GM19372 (cell line): Measurements from ENCODE around the gene DUSP28.

Experiments used
- ATAC-seq: cut with Tn5 transposase; IDR thresholded peaks from one replicate; pipeline ENCODE4 v1.9.1; 2021; ENCODE audit warnings: mild to moderate bottlenecking, low read depth, moderate library complexity; ENCODE audit not compliant: unreplicated experiment

Gene DUSP28

DNA sequence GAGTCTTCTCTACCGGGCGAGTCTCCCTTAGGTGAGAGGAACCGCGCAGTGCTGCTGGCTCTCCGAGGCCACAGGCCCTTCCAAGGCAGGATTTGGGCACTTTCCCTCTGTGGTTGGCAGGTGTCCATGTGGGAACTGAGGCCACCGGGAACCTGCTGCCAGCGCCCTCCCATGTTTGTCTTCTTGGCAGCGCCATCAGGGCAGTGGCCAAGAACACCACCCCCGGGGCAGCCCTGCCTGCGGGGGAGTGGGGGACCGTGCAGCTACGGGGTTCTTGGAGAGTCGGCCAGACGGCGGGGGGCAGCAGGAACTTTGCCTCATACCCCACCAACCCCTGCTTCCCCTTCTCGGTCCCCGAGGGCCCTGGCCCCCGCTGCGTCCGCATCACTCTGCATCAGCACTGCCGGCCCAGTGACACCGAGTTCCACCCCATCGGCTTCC, 36.4 kb downstream of the DUSP28 start:
- ATAC-seq = no peak

DNA sequence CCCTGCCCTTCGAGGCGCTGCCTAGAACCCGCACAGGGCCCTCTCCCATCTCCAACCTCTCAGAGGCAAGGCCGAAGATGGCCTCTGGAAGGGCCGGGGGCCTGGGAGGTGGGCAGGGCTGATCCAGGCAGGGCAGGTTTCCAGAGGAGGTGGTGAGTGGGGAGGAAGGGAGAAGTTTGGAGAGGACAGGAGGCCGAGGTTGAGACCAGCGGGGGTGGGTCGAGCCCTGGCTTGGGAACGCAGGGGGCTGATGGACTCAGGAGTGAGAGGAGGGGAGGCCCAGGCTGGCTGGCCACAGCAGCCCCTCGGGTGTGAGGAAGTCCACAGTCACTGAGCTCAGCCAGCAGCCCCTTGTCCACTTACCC, 36.9 kb downstream of the DUSP28 start:
- no peak for ATAC-seq

DNA sequence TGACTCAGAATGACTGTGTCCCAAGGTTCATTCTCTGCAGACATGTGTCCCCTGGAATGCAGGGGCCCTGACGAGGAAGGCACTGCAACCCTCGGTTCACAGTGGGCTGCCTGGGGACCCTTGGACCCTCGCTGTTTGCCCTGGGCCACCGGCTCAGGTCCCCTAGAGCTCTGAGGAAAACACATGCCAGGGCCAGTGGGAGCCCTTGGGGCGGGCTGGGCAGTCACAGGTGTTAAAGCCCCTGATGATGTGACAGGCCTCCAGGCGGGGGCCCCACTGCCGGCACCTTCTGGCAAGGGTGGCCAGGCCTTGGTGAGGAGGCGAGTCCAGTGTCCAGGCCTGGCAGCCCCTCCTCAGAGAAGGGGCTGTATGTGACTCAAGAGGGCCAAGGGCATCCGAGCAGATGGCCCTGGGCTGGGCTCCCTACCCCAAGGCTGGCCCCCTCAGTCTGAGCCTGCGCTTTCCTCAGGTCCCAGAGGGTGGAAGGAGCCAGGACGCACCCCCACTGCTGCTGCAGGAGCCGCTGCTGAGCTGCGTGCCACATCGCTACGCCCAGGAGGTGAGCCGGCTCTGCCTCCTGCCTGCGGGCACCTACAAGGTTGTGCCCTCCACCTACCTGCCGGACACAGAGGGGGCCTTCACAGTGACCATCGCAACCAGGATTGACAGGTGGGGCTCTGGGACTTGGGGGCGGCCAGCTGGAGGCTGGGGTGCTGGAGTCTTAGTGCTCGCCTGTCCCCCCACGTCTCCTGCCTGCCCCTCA, 37.4 kb downstream of the DUSP28 start:
- no peak for ATAC-seq

DNA sequence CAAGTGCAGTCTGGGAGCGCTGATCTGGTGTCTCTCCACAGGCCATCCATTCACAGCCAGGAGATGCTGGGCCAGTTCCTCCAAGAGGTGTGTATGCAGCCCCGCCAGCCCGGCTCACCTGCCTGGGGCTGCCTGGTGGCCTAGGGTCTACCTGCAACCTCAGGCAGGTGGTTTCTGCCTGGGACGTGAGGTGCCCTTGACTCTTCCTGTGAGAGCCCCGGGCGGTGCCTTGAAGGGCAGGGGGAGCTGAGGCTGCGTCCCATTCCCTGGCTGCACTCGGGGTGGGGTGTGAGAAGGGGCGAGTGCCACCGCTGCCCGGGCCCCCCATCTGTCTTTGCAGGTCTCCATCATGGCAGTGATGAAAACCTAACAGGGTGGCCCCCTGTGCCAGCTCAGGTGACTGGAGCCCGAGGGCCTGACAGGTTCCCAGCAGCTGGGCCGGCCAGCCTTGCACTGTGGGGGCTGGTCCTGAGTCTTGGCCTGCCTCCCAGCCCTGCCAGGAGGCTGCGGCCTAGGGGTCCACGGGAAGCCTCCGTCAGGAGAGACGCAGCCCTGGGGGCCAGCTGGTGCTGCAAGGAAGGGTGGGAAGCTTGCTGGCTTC, 38.3 kb downstream of the DUSP28 start:
- no peak for ATAC-seq

DNA sequence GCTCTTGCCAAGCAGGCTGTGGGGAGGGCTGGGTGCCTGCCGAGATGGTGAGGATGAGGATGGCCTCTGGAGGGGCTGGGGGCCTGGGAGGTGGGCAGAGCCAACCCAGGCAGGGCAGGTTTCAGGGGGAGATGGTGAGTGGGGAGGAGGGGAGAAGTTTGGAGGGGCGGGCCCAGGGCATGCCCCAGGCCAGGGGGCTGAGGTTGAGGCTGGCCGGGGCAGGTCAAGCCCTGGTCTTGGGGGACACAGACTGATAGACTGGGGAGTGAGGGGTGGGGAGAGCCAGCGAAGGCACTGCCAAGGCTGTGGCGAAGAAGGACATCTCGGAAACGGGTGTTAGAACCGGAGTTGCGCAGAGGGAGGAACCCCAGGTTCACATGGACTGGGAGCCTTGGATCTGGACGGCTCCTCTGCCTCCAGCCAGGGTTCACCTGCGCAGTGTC, 39.0 kb downstream of the DUSP28 start:
- no peak for ATAC-seq

DNA sequence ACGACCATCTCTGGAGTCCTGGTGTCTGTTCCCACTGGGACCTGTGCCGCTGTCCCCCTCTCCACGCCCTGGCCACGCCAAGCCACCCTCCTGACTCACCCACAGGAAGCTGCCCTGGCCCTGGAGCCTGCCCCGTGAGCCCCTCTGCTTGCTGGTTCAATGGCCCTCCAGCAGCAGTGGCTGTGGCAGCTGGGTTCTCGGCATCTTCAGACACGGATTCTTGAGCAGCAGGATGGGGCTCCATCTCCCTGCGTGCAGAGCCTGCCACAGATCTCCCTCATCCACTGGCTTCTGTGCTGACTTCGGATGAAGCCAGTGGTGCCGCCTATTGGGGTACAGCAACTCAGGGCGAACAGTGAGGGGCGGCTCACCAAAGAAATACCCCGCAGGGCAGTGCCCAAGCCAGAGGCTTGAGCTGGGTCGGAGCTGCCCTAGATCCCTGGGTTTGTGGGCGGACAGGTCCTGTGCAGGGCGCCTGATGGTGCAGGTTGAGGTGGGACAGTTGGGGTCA, 40.3 kb downstream of the DUSP28 start:
- ATAC-seq = no peak

DNA sequence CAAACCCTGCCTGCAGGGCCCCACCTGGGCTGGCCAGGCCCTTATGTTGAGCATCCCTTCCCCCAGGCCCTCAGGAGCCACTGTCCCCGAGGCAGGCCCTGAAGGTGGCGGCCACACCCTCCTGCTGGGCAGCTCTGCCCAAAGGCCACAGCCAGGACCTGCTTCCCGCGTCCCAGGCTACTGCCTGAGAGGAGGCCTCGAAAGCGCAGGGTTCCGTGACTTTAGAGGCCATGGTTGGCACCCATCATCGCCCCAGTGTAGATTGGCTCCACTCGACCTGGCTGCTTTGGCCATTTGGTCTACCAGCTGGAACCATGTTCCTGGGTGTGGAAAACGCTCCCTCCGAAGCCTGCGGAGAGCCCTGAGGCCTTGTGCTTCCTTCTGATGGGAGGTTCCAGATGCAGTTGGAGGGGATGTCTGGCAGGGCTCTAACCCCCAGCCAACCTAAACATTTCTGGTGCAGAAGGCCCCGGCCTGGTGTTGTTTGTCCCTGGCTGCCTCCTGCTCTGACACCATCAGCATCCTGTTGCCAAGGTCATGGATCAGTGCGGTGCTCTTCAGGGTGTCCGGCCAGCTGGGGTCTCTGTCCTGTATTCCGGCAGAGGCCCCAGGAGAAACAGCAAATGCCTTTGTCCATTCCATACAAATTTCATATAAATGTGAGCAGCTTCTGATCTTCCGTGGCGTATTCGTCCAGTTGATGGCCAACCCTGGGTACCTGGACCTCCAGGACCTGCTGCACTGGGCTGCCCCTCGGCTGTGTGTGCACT, 41.1 kb downstream of the DUSP28 start:
- ATAC-seq = no peak

DNA sequence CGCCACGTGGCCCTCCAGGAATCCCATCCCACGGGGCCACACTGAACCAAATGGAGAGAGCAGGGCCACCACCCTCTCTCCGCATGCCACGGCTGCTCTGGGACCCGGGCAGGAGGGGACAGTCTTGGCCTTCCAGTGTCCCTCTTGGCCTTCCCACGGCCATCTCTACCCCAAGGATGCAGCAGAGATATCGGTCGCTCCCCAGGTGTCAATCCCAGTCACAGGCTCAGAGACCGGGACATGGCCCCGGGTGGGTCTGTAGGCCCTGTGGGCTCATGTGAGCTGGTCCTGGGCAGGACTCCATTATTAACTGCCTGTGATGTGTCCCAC, 41.6 kb downstream of the DUSP28 start:
- ATAC-seq = no peak

DNA sequence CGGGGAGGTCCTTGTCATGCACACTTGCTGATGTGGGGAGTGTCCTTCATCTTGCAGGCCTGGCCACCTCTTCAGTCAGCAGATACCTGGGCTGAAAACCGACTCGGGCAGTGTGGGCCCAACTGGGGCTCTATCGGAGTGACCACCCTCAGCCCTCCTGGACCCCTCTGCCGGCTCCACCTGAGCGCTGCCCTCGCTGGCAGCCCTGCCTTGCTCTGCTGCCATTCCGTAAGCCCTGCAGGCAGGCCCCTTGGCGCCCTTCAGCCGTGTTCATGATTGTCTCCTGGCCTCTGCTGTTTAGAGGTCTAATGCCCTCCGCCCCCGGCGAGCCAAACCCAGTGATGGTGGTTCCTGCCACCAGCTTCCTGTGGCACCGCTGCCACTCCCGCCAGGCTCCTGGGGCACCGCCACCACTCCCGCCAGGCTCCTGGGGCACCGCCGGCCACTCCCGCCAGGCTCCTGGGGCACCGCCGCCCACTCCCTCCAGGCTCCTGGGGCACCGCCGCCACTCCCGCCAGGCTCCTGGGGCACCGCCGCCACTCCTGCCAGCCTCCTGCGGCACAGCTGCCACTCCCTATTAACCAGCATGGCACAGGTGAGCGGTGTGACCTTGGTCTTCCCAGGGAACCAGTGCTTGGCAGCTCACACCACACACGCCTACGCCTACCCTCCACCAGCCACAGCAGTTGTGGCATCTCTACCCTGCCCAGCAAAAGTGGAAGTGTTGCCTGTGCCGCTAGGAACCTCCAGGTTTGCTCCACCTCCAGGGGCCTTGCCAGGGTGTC, 42.3 kb downstream of the DUSP28 start:
- ATAC-seq = no peak

DNA sequence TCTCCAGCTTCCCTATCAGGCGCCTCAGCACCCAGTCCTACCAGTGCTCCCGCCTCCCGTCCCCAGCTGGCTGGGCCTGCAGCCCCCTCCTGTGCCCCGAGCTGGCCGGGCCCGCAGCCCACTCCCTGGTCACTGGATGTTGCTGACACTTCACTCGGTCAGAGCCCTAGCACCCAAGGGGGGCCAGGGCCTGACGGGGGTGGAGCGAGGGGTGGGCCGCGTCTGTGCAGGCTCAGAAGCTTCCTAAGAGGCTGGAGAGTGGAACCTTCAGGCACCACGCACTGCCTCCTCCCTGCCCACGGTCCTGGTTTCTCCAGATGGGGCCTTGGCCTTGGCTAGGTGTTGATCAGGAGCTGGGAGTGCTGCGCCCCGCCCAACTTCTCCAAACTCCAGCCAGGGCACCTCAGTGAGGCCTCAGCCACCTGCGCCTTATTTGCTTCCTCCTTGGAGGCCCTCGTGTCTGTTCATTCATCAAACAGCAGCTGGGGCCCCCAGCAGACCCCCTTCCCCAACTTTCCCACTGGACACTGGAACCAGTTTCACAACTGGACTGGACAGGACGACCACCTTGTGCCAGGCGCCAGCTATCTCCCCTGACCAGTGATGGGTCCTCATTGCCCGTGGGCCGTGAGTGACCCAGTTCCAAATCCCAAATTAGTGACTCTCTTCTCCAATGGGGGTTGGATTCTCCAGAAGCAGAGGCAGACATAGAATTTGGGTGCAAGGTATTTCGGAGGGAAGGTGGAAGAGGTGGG, 43.1 kb downstream of the DUSP28 start:
- ATAC-seq = no peak

DNA sequence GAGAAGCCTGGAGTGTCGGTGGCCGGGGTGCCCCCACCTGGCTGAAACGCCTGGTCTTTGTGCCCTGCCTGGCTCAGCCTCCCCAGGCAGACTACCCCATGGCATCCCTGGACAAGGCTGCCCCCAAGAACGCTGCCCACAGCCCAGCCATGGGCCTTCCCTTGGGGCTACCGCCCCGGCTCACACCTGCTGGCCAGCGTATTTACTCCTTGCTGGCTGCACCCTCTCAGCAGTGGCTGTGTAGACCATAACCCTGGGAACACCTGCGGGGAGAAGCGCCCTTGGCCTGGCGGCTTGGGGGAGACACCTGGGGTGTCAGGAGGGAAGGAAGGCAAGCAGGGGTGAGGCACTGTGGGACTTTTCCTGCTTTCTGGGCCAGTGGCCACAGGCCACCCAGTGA, 43.7 kb downstream of the DUSP28 start:
- no peak for ATAC-seq

DNA sequence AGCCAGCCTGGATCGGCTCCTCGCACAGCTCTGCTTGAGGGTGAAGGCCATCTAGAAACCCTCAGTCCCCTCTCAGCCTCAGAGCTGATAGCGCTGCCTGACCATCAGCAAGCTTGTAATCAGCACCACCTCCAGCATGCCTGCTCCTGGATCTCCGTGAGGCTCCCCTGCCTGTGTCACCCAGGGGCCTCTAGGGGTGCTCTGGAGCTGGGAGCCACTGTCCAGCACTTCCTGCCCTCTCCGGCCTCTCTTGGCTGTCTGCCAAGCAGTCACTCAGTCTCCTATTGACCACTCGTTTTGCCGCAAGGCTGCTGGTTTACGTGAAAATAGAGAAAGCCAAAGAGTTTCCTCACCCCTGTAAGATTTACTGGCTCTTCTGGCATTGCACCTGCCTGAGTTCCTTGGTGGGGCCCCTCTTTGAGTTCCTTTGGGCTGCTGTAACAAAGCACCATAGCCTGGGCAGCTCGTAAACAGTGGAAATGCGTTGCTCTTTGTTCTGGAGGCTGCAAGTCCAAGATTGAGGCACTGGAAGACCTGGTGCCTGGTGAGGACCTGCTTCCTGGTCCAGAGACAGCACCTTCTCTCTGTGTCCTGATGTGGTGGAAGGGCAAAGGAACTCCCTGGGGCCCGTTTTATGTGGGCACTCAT, 44.3 kb downstream of the DUSP28 start:
- no peak for ATAC-seq

DNA sequence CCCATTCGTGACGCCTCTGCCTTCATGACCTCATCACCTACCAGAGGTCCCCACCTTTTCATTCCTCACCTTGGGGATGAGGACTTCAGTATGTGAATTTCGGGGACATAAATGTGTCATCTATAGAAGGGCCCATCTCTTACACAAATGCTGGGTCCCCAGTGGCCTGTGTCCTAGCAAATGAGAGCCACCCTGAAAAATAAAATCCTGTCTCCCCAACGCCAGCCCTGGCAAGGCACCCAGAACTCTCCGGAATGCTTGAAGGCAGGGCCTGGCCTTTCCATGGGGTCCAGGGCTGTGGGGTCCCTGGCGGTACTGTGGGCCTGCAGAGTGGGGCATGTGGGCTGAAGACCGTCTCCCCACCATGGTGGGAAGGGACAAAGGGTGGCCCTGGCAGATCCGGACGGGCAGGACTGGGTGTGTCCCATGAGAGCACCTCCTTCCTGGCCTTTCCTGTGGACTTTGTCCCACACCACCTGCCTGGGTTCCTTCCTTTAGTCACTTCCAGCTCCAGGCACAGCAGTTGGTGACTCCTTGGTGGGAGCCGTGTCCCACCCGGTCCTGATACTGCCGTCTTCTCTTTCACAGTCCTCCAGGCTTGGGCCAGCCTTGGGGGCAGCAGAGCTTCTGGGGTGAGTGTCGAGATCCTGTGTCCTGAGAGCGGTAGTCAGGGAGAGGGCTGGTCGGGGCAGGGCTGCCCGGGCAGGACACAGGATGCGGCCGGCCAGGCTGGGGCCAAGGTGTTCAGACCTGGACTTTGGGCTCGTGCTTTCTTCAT, 45.0 kb downstream of the DUSP28 start:
- no peak for ATAC-seq

DNA sequence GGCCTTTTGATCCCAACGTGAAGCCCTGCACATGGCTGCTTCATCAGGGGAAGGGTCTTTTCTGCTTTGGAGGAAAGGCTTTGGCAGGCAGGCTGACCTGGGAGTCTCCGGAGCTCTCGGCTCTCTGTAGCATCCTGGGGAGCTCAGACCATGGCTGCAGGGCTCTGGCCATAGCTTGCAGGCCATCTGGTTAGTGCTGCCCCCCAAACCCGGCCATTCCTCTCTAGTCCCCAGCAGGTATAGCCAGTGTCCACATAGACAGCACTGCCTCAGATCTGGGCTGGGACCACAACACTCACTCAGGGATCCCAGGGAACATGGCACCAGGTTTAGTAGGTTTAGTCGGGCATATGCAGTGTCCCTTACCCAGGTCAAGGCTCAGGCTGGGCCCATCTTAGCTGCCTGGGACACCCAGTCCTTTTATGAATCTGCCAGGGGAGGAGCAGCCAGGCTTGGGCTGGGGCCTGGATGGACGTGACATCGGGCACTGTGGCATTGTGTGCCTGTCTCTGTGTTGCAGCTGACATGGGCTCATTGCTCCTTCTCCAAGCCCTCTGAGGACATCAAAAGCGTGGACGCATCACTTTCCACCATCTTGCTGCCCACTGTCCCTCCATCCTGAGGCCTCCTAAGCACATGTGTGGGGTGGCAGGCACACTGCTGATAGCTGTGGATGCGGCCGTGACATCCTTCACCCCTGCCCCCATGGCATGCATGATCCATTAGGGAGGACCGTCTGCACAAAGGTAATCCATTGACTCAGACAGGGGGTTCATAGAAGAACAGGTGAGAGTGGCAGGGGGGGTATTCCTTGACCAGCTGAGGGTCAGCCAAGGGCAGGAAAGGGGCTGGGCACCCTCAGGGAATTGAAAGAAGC, 45.9 kb downstream of the DUSP28 start:
- ATAC-seq = no peak

DNA sequence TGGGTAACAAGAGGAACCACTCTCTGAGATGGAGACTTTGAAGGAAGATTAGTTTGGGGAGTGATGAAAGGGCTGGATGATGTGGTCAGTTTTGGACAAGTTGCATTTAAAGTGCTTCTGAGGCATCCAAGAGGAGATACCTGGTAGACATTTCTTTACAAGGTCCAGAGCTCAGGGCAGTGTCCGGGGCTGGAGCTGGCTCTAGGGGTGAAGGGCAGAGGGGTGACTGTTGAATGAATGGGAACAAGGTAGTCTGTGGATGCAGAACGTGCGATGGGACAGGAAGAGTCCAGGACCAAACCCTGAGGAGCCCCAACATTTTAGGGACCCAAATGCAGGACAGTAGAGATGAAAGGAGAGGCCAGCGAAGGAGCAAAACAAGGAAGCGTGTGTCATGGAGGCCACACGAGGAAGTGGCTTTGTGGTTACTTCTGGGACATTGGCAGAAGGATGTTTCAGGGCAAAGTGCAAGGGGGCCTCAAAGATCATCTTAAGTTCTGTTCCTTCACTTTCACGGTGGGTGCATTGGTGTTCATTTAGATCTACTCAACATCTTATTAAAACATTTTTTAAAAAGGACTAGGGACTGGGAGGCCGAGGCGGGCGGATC, 51.5 kb downstream of the DUSP28 start:
- no peak for ATAC-seq
